ENCODE measurements around the gene CAMK4. TPM values are rescaled to one million over a fixed set of nuclear protein-coding genes. Genes with fewer than 3 reads are reported as not detected.

CAMK4 gene
- total RNA-seq, 4 donors from 2014 or later: 0.75 to 5.6 (median 4.7) TPM

DNA sequence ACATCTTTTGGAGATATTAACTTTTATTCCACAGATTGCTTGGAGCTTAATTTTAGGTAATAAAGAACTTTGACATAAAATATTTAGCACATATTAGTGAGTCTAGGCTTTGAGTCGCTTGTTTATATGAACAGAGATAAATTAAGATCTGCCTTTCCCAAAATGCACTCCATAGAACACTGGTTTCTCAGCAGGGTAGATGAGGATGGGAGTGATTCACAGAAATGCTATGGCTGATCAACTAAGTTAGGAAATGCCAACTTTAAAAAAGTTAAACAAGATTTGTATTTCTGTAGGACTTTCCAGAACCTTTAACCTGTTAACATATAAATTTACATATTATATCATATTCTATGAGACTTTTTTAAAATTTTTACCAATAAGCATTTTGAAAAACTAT, 222.9 kb downstream of the CAMK4 start:
- DNase-seq: no peak
- 63 to 72% methylated on average over 1 of the region's 1 CpG for WGBS, 2 donors (ENCODE audit: low coverage in 1 of 2)
- Histone ChIP-seq H3K4me3 (no peak overlapping the region), H3K4me1 (no peaks in the 10 kb centered on the region), H3K27ac (no peak overlapping the region), H3K9me3 (no peaks in the 10 kb centered on the region), H3K36me3 (no peaks in the 10 kb centered on the region), H3K27me3 (no peaks in the 10 kb centered on the region)
- in situ Hi-C loops (cut with MboI; ENCODE audit: low pct_ligation_motif_present in 1 of 4, low pct_unique_long_range_greater_than_20kb in 1 of 4, low sequenced_read_pairs in 3 of 4) (no loop called here), intact Hi-C loops (cut with DNase I; ENCODE audit: low total_unique reads) (no loop called here)
- no peak for TF ChIP-seq EP300 (IDR thresholded peaks at IDR 0.05; ENCODE audit: low read depth)
- no peak for TF ChIP-seq POLR2A (IDR thresholded peaks at IDR 0.05)
- no peak for TF ChIP-seq POLR2AphosphoS5 (IDR thresholded peaks at IDR 0.05)
- TF ChIP-seq, protein P1, sequence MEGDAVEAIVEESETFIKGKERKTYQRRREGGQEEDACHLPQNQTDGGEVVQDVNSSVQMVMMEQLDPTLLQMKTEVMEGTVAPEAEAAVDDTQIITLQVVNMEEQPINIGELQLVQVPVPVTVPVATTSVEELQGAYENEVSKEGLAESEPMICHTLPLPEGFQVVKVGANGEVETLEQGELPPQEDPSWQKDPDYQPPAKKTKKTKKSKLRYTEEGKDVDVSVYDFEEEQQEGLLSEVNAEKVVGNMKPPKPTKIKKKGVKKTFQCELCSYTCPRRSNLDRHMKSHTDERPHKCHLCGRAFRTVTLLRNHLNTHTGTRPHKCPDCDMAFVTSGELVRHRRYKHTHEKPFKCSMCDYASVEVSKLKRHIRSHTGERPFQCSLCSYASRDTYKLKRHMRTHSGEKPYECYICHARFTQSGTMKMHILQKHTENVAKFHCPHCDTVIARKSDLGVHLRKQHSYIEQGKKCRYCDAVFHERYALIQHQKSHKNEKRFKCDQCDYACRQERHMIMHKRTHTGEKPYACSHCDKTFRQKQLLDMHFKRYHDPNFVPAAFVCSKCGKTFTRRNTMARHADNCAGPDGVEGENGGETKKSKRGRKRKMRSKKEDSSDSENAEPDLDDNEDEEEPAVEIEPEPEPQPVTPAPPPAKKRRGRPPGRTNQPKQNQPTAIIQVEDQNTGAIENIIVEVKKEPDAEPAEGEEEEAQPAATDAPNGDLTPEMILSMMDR (IDR thresholded peaks at IDR 0.05): no peak

DNA sequence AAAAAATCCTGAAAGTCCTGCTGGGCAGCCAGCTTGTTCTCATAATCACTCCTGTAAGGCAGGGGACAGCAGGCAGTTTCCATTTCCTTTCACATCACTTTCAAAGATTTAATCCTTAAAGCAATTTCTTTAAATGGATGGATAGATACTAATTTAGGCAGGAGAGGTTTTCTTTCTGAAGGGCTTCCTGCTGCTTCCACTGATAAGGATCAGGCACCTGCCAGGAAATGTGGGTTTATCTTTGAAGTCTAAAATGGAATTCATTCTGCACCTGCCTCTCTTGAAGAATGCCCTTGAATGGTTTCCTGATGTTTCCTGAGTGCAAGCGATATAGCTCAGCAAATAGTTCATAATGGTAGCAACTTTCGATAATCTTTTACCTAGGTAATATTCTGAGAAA, 223.6 kb downstream of the CAMK4 start:
- no peaks in the 10 kb centered on the region for H3K4me1 ChIP-seq
- TF ChIP-seq POLR2AphosphoS5 (IDR thresholded peaks at IDR 0.05): no peak
- TF ChIP-seq EP300 (IDR thresholded peaks at IDR 0.05; ENCODE audit: low read depth): no peak
- TF ChIP-seq, protein P1 (IDR thresholded peaks at IDR 0.05): no peak
- TF ChIP-seq POLR2A (IDR thresholded peaks at IDR 0.05): no peak
- 11 to 41% methylated on average over 1 to 2 of the region's 2 CpGs for WGBS, 2 donors (ENCODE audit: low coverage in 1 of 2)
- intact Hi-C loops (cut with DNase I; ENCODE audit: low total_unique reads): no loop called here
- H3K27me3 ChIP-seq: no peaks in the 10 kb centered on the region
- no peak overlapping the region for H3K27ac ChIP-seq
- H3K36me3 ChIP-seq: no peaks in the 10 kb centered on the region
- no peak for DNase-seq
- no peak overlapping the region for H3K4me3 ChIP-seq
- no peaks in the 10 kb centered on the region for H3K9me3 ChIP-seq
- in situ Hi-C loops (cut with MboI; ENCODE audit: low pct_ligation_motif_present in 1 of 4, low pct_unique_long_range_greater_than_20kb in 1 of 4, low sequenced_read_pairs in 3 of 4): no loop called here

- Histone ChIP-seq H3K4me1 (no peaks in the 10 kb centered on the region), H3K4me3 (no peak overlapping the region), H3K9me3 (no peaks in the 10 kb centered on the region), H3K36me3 (no peaks in the 10 kb centered on the region), H3K27ac (no peak overlapping the region), H3K27me3 (no peaks in the 10 kb centered on the region)
- WGBS, 2 donors (ENCODE audit: low coverage in 1 of 2): 20 to 61% methylated on average over 1 of the region's 1 CpG
- in situ Hi-C loops (cut with MboI; ENCODE audit: low pct_ligation_motif_present in 1 of 4, low pct_unique_long_range_greater_than_20kb in 1 of 4, low sequenced_read_pairs in 3 of 4) (no loop called here), intact Hi-C loops (cut with DNase I; ENCODE audit: low total_unique reads) (no loop called here)
- DNase-seq: no peak
- TF ChIP-seq EP300 (IDR thresholded peaks at IDR 0.05; ENCODE audit: low read depth): no peak
- TF ChIP-seq, protein P1 (IDR thresholded peaks at IDR 0.05): no peak
- no peak for TF ChIP-seq POLR2A (IDR thresholded peaks at IDR 0.05)
- TF ChIP-seq POLR2AphosphoS5 (IDR thresholded peaks at IDR 0.05): no peak
These were observed 229.1 kb downstream of the CAMK4 start for GRCh38 chr5:111453295-111453694.

DNA sequence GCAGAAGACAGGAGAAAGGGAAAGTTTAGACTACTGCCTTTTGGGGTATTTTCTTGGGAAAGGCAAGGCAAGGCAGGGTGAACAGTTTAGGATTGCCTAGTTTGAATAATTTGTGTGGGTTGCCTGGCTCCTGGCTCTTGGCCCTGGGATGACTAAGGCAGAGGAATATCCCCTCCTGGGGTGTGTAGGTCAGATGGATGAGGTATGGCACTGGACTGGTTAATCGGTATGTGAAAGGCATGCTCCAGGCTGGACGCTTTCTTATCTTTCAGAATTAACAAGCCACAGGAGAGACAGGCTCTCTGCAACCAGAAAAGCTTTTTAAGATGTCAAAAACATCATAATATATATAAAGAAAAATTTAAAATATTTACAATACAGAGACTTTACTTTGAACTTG, 229.6 kb downstream of the CAMK4 start:
- no peaks in the 10 kb centered on the region for H3K27me3 ChIP-seq
- H3K4me3 ChIP-seq: no peak overlapping the region
- no peaks in the 10 kb centered on the region for H3K9me3 ChIP-seq
- no peaks in the 10 kb centered on the region for H3K36me3 ChIP-seq
- WGBS, 2 donors (ENCODE audit: low coverage in 1 of 2): 58 to 63% methylated on average over 2 of the region's 2 CpGs
- no peak overlapping the region for H3K27ac ChIP-seq
- intact Hi-C loops (cut with DNase I; ENCODE audit: low total_unique reads): no loop called here
- in situ Hi-C loops (cut with MboI; ENCODE audit: low pct_ligation_motif_present in 1 of 4, low pct_unique_long_range_greater_than_20kb in 1 of 4, low sequenced_read_pairs in 3 of 4): no loop called here
- TF ChIP-seq, protein P1 (IDR thresholded peaks at IDR 0.05): no peak
- TF ChIP-seq EP300 (IDR thresholded peaks at IDR 0.05; ENCODE audit: low read depth) (no peak), POLR2A (IDR thresholded peaks at IDR 0.05) (no peak), POLR2AphosphoS5 (IDR thresholded peaks at IDR 0.05) (no peak)
- DNase-seq: no peak
- H3K4me1 ChIP-seq: no peaks in the 10 kb centered on the region

All from transverse colon (tissue), 4 donors.